ENCODE data around the gene CCDC120. TPM values are rescaled to one million over a fixed set of nuclear protein-coding genes. Genes with fewer than 3 reads are reported as not detected.

CCDC120 gene
- total and polyA plus RNA-seq, 9 of the 15 experiments (the other 6 are each of a cell fraction or from before 2014, with no cell fraction given) = 0.13 to 3.6 (median 0.54) TPM

DNA sequence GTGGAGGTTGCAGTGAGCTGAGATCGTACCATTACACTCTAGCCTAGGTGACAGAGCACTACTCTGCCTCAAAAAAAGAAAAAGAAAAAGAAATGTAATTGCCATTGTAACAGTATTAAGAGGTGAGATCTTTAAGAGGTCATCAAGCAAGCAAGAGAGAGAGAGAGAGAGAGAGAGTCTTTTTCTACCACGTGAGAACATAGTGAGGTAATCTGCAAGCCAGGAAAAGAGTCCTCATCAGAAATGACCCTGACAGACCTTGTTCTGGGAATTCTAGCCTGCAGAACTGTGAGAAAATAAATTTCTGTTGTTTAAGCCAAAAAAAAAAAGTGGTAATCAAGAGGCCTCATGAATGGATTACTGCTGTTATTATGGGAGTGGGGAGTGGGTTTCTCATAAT is 49.8 kb downstream of the CCDC120 start:
- Histone ChIP-seq H3K79me2 (ENCODE audit: control insufficient read depth, insufficient read depth, low read length) (no peaks in the 10 kb centered on the region), H4K20me1 (replicated peaks; ENCODE audit: control insufficient read depth, insufficient read depth, low read length) (no peaks in the 10 kb centered on the region), H3K9ac (ENCODE audit: insufficient read depth in 1 of 2, low read depth in 2 of 2, low read length in 2 of 2) (no peak overlapping the region), H3K4me2 (ENCODE audit: insufficient read depth, low read length) (no peak overlapping the region), H3K4me3 (no peak overlapping the region), H3K27ac (ENCODE audit: extremely low read depth, low read depth, low read length) (no peak overlapping the region), H3K9me1 (ENCODE audit: control insufficient read depth, insufficient read depth, low read length) (no peaks in the 10 kb centered on the region), H3K9me3 (replicated peaks; ENCODE audit: control insufficient read depth, insufficient read depth, low read depth, low read length) (no peaks in the 10 kb centered on the region), H3K4me1 (replicated peaks in 1 of 2; ENCODE audit: control insufficient read depth in 2 of 2, insufficient read depth in 2 of 2, low read length in 2 of 2) (no peaks in the 10 kb centered on the region; a peak in 2 of 5 replicates), H2AFZ (ENCODE audit: low read depth, low read length) (no peak overlapping the region), H3K36me3 (ENCODE audit: control insufficient read depth, insufficient read depth, low read length) (peaks cover 37% of the 10 kb centered on the region; the same call in 2 of the 3 replicates), H3K27me3 (ENCODE audit: control insufficient read depth in 2 of 2, insufficient read depth in 2 of 2, low read length in 2 of 2) (no peaks in the 10 kb centered on the region)
- in situ Hi-C loops (cut with MboI) (loop anchor here (10.0 kb wide), 1 partner anchor 134 kb away; the partner anchor contains the start of gene KCND1), intact Hi-C loops (cut with micrococcal nuclease) (no loop called here)
- no CpG with 5 or more reads among the region's 2 CpGs for WGBS (ENCODE audit: insufficient coverage, low coverage, missing lambda C conversion rate)
- no peak for DNase-seq (ENCODE audit: extremely low read depth in 1 of 4, low spot score in 3 of 4)
- FAIRE-seq = no peak
- no TSS peak for BruUV-seq (replicated peaks)
- ChIA-PET CTCF (ENCODE audit: low intra/inter-chr PET ratio) (no interaction called here), POLR2A (interaction anchor here (0.6 kb wide), 1 partner anchor 403 kb away, joined by 3 read pairs; no protein-coding TSS in a partner anchor)
- ATAC-seq = no peak
- TF ChIP-seq RNF2 (IDR thresholded peaks at IDR 0.05) = no peak
- no peak for TF ChIP-seq XRCC5 (IDR thresholded peaks at IDR 0.05; ENCODE audit: low read depth, low read length)
- no peak for TF ChIP-seq NCOA2 (IDR thresholded peaks at IDR 0.05; ENCODE audit: partially characterized antibody in 2 of 2)
- no peak for TF ChIP-seq CXXC5 (CRISPR knock-in tag; IDR thresholded peaks at IDR 0.05)
- TF ChIP-seq RBM22 (IDR thresholded peaks at IDR 0.05; ENCODE audit: low read depth, low read length, poor library complexity, severe bottlenecking) = no peak
- TF ChIP-seq MTA2 (IDR thresholded peaks at IDR 0.05; ENCODE audit: low read depth) = no peak
- no peak for TF ChIP-seq ZNF217 (CRISPR knock-in tag; IDR thresholded peaks at IDR 0.05)
- TF ChIP-seq, protein P1, sequence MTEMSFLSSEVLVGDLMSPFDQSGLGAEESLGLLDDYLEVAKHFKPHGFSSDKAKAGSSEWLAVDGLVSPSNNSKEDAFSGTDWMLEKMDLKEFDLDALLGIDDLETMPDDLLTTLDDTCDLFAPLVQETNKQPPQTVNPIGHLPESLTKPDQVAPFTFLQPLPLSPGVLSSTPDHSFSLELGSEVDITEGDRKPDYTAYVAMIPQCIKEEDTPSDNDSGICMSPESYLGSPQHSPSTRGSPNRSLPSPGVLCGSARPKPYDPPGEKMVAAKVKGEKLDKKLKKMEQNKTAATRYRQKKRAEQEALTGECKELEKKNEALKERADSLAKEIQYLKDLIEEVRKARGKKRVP (CRISPR knock-in tag; IDR thresholded peaks at IDR 0.05) = no peak
- no peak for TF ChIP-seq CBFA2T2 (conservative IDR thresholded peaks at IDR 0.05)
- no peak for TF ChIP-seq PCBP2 (IDR thresholded peaks at IDR 0.05; ENCODE audit: low read depth, low read length, poor library complexity, severe bottlenecking)
- TF ChIP-seq ESRRA (IDR thresholded peaks at IDR 0.05; ENCODE audit: borderline replicate concordance, low read depth) = no peak
- TF ChIP-seq SP2 (IDR thresholded peaks at IDR 0.05; ENCODE audit: extremely low read depth, low read depth, low read length, poor library complexity, severe bottlenecking) = no peak
- TF ChIP-seq RBM14 (IDR thresholded peaks at IDR 0.05; ENCODE audit: borderline replicate concordance, insufficient read depth, low read depth, low read length) = no peak
- TF ChIP-seq SMARCC2 (IDR thresholded peaks at IDR 0.05; ENCODE audit: low read depth) = no peak
- TF ChIP-seq ZBTB1 (CRISPR knock-in tag; IDR thresholded peaks at IDR 0.05; ENCODE audit: borderline replicate concordance, low read depth) = no peak
- no peak for TF ChIP-seq TSC22D4 (tag; IDR thresholded peaks at IDR 0.05)
